MCF 10A (cell line): ENCODE data around the gene CCDC201. TPM values are rescaled to one million over a fixed set of nuclear protein-coding genes. Genes with fewer than 3 reads are reported as not detected.
A peak's percentile ranks its signal among the peaks of the same experiment; 100 is the strongest.

Experiments
- BruUV-seq: library from RNA; stranded (reverse); fragments of 400-500 nt; replicated peaks from 2 replicates; lab custom pipeline; 2021; lab: Mats Ljungman, UMichigan
- CTCF ChIA-PET: fragments of 300-600 bp; sonication (Branson Sonifier 250); formaldehyde crosslinking; extraction: SDS; loops from one replicate; lab custom pipeline; 2021; ENCODE audit warnings: antibody characterized with exemption, inconsistent platforms; lab: Yijun Ruan, JAX
- POLR2A ChIA-PET: fragments of 300-600, 350-650 bp; sonication (Branson Sonifier 250); formaldehyde crosslinking; extraction: SDS; loops from one replicate; lab custom pipeline; 2020; ENCODE audit warnings: antibody characterized with exemption, inconsistent platforms; lab: Yijun Ruan, JAX
- DNase-seq: peaks from one replicate; pipeline ENCODE4 v3.0.0-alpha.2; 2018; ENCODE audit not compliant: unreplicated experiment
- H3K27ac Mint-ChIP-seq: one replicate; pipeline ENCODE4 v1.8.0; 2022; ENCODE audit warnings: mild to moderate bottlenecking, low read depth, mixed read lengths; ENCODE audit not compliant: unreplicated experiment
- H3K27me3 Mint-ChIP-seq: one replicate; pipeline ENCODE4 v1.8.0; 2022; ENCODE audit warnings: mixed read lengths; ENCODE audit not compliant: insufficient read depth, unreplicated experiment
- H3K36me3 Mint-ChIP-seq: one replicate; pipeline ENCODE4 v1.8.0; 2022; ENCODE audit warnings: mild to moderate bottlenecking, moderate library complexity, mixed read lengths; ENCODE audit not compliant: insufficient read depth, unreplicated experiment
- H3K4me1 Mint-ChIP-seq: one replicate; pipeline ENCODE4 v1.8.0; 2022; ENCODE audit warnings: mixed read lengths; ENCODE audit not compliant: insufficient read depth, unreplicated experiment
- H3K4me3 Mint-ChIP-seq: one replicate; pipeline ENCODE4 v1.8.0; 2022; ENCODE audit warnings: mild to moderate bottlenecking, moderate library complexity, mixed read lengths; ENCODE audit not compliant: unreplicated experiment
- H3K9me3 Mint-ChIP-seq: one replicate; pipeline ENCODE4 v1.8.0; 2022; ENCODE audit warnings: mixed read lengths; ENCODE audit not compliant: unreplicated experiment
- intact Hi-C: fragments of 100-400 bp; cut with micrococcal nuclease; formaldehyde crosslinking; loops from 2 replicates; pipeline ENCODE4 v1.14.1; 2022
- total RNA-seq: library from RNA; stranded (reverse); gene quantifications from 2 replicates; pipeline ENCODE4 v1.2.3, GENCODE V29; 2022
- TF ChIP-seq, protein P1 (sequence below): fragments of 200-600 bp; IDR thresholded peaks from one replicate; pipeline ENCODE4 v1.8.0; 2022; ENCODE audit warnings: antibody characterized with exemption, mild to moderate bottlenecking; ENCODE audit not compliant: unreplicated experiment

Gene CCDC201
- total RNA-seq, 1 experiment from 2014 or later: not detected

DNA sequence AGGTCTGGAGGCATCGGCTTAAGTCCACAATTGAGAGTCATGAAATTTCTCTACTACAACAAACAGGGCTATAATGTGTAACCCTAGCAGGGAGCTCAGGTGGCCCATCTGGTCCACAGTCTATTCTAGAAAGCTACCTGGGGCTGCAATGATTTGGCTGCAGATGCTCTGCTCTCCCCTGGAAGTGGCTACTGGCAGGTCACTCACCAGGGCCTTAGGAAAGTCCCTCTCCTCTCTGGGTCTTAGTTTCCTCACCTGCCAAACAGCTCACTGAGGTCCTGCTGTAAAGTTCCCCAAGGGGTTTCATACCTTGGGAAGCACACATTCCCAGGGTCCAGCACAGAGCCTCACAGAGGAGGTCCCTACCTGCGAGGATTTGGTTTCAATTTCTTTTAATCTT is 45.7 kb upstream of the CCDC201 start:
- Mint-ChIP-seq H3K27me3 (no peaks in the 10 kb centered on the region), H3K9me3 (no peaks in the 10 kb centered on the region), H3K27ac (no peak overlapping the region), H3K4me1 (peaks cover 34% of the 10 kb centered on the region), H3K36me3 (peaks cover 10% of the 10 kb centered on the region), H3K4me3 (no peak overlapping the region)
- no TSS peak for BruUV-seq
- intact Hi-C loops: no loop called here
- DNase-seq: no peak
- TF ChIP-seq, protein P1, sequence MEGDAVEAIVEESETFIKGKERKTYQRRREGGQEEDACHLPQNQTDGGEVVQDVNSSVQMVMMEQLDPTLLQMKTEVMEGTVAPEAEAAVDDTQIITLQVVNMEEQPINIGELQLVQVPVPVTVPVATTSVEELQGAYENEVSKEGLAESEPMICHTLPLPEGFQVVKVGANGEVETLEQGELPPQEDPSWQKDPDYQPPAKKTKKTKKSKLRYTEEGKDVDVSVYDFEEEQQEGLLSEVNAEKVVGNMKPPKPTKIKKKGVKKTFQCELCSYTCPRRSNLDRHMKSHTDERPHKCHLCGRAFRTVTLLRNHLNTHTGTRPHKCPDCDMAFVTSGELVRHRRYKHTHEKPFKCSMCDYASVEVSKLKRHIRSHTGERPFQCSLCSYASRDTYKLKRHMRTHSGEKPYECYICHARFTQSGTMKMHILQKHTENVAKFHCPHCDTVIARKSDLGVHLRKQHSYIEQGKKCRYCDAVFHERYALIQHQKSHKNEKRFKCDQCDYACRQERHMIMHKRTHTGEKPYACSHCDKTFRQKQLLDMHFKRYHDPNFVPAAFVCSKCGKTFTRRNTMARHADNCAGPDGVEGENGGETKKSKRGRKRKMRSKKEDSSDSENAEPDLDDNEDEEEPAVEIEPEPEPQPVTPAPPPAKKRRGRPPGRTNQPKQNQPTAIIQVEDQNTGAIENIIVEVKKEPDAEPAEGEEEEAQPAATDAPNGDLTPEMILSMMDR: no peak
- CTCF ChIA-PET: interaction anchor here (0.6 to 11.5 kb wide), 27 partner anchors 11 to 1446 kb away, joined by 3 to 191 read pairs (median 3); no protein-coding TSS in a partner anchor
- POLR2A ChIA-PET: no interaction called here

DNA sequence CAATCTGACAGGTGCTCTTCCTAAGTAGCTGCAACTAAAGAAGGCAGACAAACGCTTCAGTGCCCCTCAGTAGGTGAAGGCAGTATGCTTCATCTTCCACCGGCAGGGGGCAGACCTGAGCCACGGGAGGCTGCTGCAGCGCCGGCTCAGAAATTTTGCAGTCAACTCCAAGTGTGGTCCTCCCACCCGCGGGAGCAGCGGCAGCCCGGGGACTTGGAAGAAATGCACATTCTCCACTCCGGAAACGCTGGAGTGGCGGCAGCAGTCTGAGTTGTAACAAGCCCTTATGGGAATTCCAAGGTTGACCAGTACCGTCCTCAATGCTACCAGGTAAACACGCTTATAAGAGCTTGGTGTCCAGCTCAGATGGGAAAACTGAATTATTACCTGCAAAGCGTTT is 44.8 kb upstream of the CCDC201 start:
- H3K27me3 Mint-ChIP-seq: no peaks in the 10 kb centered on the region

GRCh38 chr7:45917064-45917463 is 44.2 kb upstream of the CCDC201 start:
- no peak overlapping the region for H3K27ac Mint-ChIP-seq
- CTCF ChIA-PET: interaction anchor here (0.6 to 11.5 kb wide), 21 partner anchors 8 to 1338 kb away, joined by 3 to 191 read pairs (median 4); no protein-coding TSS in a partner anchor
- no TSS peak for BruUV-seq

More for the DNA sequence above, 44.8 kb upstream of the CCDC201 start:
- peak; percentile 67 for DNase-seq
- no TSS peak for BruUV-seq
- H3K4me1 Mint-ChIP-seq: peaks cover 25% of the 10 kb centered on the region
- intact Hi-C loops: loop anchor here (1.0 kb wide), 2 partner anchors 26 to 435 kb away; no protein-coding TSS in a partner anchor
- H3K4me3 Mint-ChIP-seq: no peak overlapping the region
- POLR2A ChIA-PET: interaction anchor here (1.2 kb wide), 1 partner anchor 434 kb away, joined by 5 read pairs; no protein-coding TSS in a partner anchor
- CTCF ChIA-PET: interaction anchor here (0.5 to 11.5 kb wide), 40 partner anchors 8 to 1338 kb away, joined by 3 to 191 read pairs (median 4); no protein-coding TSS in a partner anchor
- no peaks in the 10 kb centered on the region for H3K9me3 Mint-ChIP-seq
- no peak overlapping the region for H3K27ac Mint-ChIP-seq
- TF ChIP-seq, protein P1: peak; percentile 93
- peaks cover 10% of the 10 kb centered on the region for H3K36me3 Mint-ChIP-seq

DNA sequence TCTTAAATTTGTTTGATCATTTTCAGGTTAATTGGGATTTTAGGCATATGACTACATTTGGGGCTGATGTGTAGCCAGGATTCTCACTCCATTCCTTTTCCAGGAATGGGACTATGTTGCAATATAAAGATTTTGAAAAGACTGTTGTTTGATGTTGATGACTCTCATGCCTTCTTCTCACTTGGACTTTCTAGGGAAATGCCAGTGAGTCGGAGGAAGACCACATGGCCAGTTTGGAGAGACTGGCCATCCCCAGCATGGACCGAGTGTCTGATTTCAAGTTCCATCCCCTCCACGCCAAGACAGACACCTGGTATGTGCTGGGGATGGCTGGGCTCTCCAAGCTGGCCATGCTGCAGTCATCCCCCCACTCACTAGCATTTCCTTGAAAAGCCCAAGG is 42.7 kb upstream of the CCDC201 start:
- H3K4me1 Mint-ChIP-seq: peaks cover 18% of the 10 kb centered on the region
- no peaks in the 10 kb centered on the region for H3K27me3 Mint-ChIP-seq
- peaks cover 10% of the 10 kb centered on the region for H3K36me3 Mint-ChIP-seq
- no peak overlapping the region for H3K27ac Mint-ChIP-seq
- intact Hi-C loops: no loop called here
- CTCF ChIA-PET: interaction anchor here (0.6 to 11.5 kb wide), 7 partner anchors 22 to 1266 kb away, joined by 3 to 191 read pairs (median 5); no protein-coding TSS in a partner anchor
- POLR2A ChIA-PET: no interaction called here
- no peak for DNase-seq
- H3K4me3 Mint-ChIP-seq: no peak overlapping the region
- BruUV-seq: no TSS peak
- TF ChIP-seq, protein P1: no peak
- H3K9me3 Mint-ChIP-seq: no peaks in the 10 kb centered on the region

More at GRCh38 chr7:45917064-45917463, 44.2 kb upstream of the CCDC201 start:
- no peak for DNase-seq
- POLR2A ChIA-PET: interaction anchor here (1.2 kb wide), 1 partner anchor 435 kb away, joined by 5 read pairs; no protein-coding TSS in a partner anchor
- intact Hi-C loops: loop anchor here (1.0 kb wide), 2 partner anchors 26 to 435 kb away; no protein-coding TSS in a partner anchor
- peaks cover 19% of the 10 kb centered on the region for H3K4me1 Mint-ChIP-seq
- H3K9me3 Mint-ChIP-seq: no peaks in the 10 kb centered on the region
- TF ChIP-seq, protein P1: no peak
- H3K27me3 Mint-ChIP-seq: no peaks in the 10 kb centered on the region
- H3K4me3 Mint-ChIP-seq: no peak overlapping the region
- H3K36me3 Mint-ChIP-seq: peaks cover 10% of the 10 kb centered on the region
